Measurements from ENCODE around the gene TNPO2.
"Not testable (repeated sequence)": the region's sequence is repeated elsewhere in the genome, so short reads cannot be mapped to it uniquely, and the experiment has no call there.

The TNPO2 gene

GRCh38 chr19:12737835-12738351 is 14.2 kb upstream of the TNPO2 start:
- no peak for DNase-seq

DNA sequence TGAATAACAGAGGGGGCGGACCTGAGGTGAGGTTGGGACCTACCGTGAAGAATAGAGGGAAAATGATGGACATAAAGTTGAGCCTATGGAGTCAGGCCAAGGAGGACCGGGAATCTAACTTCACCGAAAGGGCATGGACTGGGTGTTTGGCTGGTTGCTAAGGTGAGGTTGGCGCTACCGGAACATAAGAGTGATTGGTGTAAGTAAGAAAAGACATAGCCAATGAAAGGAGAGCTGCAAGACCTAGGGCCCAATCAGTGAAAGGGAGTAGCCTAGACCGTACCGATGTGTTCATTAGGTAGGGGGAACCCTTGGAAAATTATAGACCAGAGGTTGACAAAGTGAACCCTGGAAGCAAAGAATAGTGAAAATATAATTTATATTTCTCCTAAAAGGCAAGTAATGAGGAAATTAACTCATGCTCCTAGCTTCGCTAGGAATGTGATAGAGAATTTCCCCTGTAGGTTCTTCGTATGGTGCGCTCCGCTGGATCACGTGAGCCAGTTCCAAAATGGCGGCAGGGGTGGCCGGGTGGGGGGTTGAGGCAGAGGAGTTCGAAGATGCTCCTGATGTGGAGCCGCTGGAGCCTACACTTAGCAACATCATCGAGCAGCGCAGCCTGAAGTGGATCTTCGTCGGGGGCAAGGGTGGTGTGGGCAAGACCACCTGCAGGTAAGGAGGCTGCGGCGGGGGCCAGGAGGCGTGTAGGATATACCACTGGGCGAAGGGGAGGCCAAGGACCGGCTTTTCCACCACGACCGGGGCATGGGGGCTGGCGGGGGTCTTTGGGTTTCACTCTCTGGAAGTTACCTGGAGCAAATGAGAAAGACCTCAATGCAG is 13.5 kb upstream of the TNPO2 start, which contains the start of gene GET3:
GET3 (plus strand) TSS at position 503 of the 840 bp plus-strand sequence; CDS start at position 512, 9 bp downstream.
- DNase-seq: peak in 50 of 51 donors; percentile 31 to 96 (median 84)

DNA sequence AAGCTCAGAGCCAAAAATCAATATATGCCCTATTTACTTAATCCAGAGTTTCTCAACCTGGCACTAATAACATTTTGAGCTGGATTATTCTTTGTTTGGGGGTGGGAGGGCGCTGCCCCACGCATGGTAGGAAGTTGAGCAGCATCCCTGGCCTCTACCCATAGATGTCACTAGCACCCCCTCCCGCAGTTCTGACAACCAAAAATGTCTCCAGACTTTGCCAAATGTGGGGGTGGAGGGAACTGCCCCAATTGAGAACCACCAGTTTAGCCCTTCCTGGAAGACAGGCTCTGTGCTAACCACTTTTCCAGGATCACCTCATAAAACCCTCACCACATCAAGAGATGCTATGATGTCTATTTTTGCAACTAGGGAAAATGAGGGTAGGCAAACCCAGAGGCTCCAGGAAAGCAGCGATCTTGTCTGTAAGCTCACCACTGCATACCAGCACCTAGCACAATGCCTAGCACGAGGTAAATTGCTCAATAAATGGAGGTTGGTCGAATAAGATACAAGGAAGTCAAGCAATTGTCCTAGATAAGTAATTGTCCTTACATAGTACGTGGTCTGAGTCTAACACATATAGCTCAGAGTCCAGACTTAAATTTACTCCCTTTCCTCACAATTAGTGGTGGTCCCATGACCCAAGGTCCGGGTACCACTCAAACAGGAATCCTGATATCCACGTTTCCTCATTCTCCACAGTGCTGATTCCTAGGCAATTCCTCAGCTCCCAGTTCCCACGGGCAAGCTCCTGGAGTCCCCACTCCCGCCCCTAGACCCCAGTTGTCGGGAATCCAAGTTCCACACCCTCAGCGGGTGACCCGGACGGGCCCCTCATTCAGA is 9.9 kb upstream of the TNPO2 start:
- peak in 3 of 51 donors; percentile 2 to 43 (median 3) for DNase-seq

GRCh38 chr19:12731337-12731736 is 7.6 kb upstream of the TNPO2 start:
- no peak for DNase-seq

GRCh38 chr19:12730064-12730463 is 6.3 kb upstream of the TNPO2 start:
- no peak for DNase-seq

DNA sequence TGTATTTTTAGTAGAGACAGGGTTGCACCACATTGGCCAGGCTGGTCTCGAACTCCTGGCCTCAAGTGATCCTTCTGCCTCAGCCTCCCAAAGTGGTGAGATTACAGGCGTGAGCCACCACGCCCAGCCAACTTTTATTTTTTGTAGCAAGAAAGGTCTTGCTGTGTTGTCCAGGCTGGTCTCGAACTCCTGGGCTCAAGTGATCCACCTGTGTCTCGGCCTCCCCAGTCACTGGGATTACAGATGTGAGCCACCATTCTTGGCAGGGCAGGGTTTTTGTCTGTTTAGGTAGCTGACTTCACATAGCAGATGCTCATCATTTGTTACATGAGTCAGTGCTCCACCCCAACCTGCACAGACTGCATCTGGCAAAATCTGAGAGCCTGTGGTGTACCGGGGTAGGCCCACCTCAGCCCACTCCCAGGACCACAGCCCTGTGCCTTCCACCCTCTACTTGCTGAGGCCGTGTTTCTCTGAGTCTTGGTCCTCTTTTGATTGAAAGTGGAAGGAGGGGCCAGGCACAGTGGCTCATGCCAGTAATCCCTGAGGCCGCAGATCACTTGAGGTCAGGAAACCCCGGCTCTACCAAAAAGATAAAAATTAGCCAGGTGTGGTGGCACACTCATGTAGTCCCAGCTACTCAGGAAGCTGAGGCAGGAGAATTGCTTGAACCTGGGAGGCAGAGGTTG is 4.2 kb upstream of the TNPO2 start:
- DNase-seq: no peak

- DNase-seq: no peak
Measured at GRCh38 chr19:12726988-12727316, 3.2 kb upstream of the TNPO2 start.

- not testable (repeated sequence) for DNase-seq
Measured at GRCh38 chr19:12725612-12726011, 1.9 kb upstream of the TNPO2 start.

GRCh38 chr19:12723381-12723640 is 421 bp downstream of the TNPO2 start:
- no peak for DNase-seq

GRCh38 chr19:12722566-12723380 is 959 bp downstream of the TNPO2 start:
- DNase-seq: peak; percentile 56 to 98 (median 94)

DNA sequence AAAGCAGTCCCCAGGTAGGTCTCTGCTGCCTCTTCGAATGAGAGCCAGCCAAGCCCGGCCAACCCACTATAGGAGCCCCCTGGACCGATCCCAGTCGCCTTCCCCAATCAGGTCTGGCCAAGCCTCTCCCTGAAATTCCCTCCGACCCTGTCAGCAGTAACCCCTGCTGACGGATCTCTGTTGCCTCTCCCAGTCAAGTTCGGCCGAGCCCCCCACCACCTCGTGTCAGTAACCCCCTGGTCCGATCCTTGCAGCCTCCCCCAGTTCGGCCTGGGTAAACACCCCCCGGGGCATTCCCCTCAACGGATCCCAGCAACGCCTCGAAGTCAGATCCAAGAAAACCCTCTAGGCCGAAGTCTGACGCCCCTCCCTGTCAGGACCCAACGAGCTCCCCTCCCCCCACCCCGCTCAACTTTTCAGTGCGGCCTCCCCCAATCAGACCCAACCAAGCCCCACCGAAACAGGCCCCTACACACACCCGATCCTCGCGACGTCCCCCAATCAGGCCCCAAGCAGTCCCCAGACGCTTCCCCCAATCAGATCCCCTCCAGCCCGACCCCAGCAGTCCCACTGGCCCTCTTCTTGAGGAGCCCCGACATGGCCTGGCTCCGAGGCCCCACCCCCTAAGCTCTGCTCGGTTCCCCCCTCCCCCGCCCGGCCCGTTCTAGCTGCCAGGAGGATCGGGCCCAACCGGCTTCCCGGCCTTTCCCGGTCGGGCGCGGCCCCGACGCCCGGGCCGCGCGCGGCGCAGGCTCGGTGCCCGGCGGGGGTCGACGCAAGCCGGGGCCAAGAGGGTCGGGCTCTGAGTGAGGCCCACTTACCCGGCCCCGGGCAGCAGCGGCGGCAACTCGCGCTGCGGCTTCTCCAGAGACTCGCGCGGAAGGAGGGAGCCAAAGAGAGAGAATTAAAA is 1.8 kb downstream of the TNPO2 start:
- peak in 43 of 51 donors; percentile 4 to 76 (median 58) for DNase-seq

DNA sequence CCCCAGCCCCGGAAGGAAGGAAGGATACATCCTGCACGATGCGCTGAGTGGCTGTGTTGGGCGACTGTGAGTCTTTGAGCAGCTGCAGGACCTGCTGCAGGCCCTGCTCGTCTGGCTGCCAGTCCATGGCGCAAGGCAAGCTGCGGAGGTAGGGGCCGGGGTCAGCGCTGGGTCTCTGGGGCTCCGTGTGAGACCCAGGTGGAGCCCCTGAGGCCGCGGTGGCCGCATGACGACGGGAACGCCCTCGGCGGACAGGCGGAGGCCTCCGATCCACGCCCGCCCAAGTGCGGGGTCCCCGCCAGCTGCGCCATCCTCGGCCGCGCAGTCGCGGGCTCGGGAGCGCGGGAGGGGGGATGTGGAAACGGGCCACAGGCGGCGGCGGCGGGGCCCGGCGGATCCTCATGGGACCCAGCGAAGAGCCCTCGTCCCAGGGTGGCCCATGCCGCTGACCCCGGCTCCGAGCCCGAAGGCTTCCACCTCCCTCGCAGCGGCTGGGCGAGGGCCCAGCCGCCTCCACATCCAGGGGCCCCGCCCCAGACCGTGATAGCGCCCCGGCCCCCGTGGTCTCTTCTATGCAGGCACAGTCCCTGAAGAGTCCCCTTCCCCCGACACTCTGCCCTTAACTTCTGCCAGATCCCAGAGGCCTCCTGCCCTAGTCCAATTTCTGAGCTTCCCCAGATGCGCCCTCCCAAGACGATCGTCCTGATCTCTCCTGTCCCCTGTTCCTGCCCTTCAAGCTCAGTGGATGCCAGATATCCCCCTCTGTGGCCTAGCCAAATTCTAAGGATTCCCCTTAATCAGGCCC is 2.7 kb downstream of the TNPO2 start:
- peak in 21 of 51 donors; percentile 4 to 53 (median 27) for DNase-seq

GRCh38 chr19:12720296-12720695 is 3.4 kb downstream of the TNPO2 start:
- DNase-seq: no peak

DNA sequence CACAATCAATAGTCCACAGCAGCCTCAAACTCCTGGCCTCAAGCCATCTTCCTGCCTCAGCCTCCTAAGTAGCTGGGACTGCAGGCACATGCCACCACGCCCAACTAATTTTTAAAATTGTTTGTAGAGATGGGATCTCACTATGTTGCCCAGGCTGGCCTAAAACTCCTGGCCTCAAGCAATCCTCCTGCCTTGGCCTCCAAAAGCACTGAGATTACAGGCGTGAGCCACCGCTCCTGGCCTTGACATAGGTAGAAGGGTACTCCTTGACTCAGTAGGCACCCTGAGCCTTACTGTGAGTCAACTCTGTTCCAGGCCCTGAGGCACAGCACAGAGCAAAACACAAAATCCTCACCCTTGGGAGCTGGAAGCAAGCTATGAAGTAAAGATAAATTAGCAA is 7.8 kb downstream of the TNPO2 start:
- DNase-seq: no peak

DNA sequence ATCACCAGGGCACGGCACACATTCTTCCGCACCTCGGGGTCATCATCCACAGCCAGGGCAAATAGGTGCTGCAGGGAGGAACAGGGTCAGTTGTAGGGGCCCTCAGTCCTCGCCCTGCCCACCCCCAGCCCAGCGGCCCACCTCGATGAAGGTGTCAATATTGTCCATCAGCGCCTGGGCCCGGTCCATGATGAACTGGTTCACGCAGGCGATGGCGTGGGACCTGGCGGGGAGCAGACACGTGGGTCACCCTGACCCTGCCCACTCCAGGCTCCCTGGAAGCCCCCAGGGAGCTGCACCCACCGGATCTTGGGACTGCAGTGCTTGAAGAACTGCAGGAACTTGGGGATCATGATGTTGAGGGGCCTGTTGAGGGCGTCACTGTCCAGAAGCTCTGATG is 8.6 kb downstream of the TNPO2 start:
- DNase-seq: no peak

DNA sequence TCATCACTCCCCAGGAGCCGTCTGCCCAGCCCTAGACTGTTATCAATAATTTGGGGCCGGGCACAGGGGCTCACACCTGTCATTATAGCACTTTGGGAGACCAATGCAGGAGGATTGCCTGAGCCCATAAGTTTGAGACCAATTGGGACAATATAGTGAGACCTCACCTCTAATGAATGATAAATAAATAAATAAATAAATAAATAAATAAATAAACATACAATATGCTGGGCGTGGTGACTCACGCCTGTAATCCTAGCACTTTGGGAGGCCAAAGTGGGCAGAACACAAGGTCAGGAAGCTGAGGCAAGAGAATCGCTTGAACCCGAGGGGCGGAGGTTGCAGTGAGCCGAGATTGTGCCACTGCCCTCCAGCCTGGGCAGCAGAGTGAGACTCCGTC is 10.4 kb downstream of the TNPO2 start:
- not testable (repeated sequence) for DNase-seq

DNA sequence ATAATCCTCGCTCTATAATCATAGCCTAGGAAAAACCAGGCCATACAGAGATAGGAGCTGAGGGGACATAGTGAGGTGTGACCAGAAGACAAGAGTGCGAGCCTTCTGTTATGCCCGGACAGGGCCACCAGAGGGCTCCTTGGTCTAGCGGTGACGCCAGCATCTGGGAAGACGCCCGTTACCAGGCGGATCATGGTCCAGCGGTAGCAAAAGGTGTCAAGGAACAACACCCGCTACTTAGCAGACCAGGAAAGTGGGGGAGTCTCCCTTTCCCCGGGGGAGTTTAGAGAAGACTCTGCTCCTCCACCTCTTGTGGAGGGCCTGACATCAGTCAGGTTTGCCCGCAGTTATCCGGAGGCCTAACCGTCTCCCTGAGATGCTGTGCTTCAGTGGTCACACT is 11.7 kb downstream of the TNPO2 start:
- peak in 1 of 51 donors; percentile 53 for DNase-seq

DNA sequence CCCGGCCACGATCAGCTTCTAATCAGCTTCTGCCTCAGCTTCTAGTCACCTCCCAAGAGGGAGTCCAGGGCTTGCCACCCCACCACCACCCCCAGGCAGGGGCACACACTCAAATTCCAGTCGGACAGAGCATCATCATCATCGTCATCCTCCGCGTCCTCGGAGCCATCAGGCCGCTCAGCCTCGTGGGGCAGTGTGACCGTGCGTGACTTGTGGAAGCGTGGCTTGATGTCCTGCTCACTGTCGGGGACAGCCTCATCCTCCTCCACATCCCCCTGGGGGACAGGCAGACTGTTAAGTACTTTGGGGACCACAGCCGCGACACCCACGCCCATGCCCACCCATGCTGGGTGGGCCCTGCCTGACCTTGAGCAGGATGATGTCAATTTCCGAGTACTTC is 12.5 kb downstream of the TNPO2 start:
- no peak for DNase-seq

DNA sequence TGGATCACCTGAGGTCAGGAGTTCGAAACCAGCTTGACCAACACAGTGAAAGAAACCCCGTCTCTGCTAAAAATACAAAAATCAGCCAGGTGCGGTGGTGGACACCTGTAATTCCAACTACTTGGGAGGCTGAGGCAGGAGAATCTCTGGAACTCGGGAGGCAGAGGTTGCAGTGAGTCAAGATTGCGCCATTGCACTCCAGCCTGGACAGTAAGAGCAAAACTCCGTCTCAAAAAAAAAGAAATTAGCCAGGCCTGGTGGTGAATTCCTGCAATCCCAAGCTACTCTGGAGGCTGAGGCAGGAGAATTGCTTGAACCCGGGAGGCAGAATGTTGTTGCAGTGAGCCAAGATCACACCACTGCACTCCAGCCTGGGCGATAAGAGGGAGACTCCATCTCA is 15.1 kb downstream of the TNPO2 start:
- no peak for DNase-seq

Data from hypothalamus (tissue), 51 donors.